PC-3 (cell line): Measurements from ENCODE around the gene NREP. TPM values are rescaled to one million over a fixed set of nuclear protein-coding genes. Genes with fewer than 3 reads are reported as not detected.
A peak's percentile ranks its signal among the peaks of the same experiment; 100 is the strongest.

Experiments
- ATAC-seq: fragments of 200-7000 bp; cut with Tn5 transposase; 2 replicates; pipeline ENCODE4 v1.9.1; 2020; ENCODE audit warnings: mild to moderate bottlenecking, moderate library complexity
- BruUV-seq: library from RNA; stranded (reverse); fragments of 400-500 nt; replicated peaks from 2 replicates; lab custom pipeline; 2021; lab: Mats Ljungman, UMichigan
- CTCF ChIA-PET: fragments of 300-600 bp; sonication (Branson Sonifier 250); formaldehyde crosslinking; loops from one replicate; lab custom pipeline; 2022; ENCODE audit warnings: antibody characterized with exemption; lab: Charles Lee
- POLR2A ChIA-PET: fragments of 300-600 bp; sonication (Branson Sonifier 250); formaldehyde crosslinking; loops from one replicate; lab custom pipeline; 2022; ENCODE audit warnings: antibody characterized with exemption; ENCODE audit not compliant: unreplicated experiment; lab: Charles Lee
- DNase-seq: peaks from one replicate; pipeline ENCODE4 v3.0.0-alpha.2; 2015
- H2AFZ ChIP-seq: fragments of 300-600 bp; sonication (generic); 2 replicates; pipeline ENCODE4 v1.6.0; 2016; ENCODE audit warnings: antibody characterized with exemption, low read length
- H3F3A ChIP-seq: fragments of 300-600 bp; sonication (generic); one replicate; pipeline ENCODE4 v1.6.0; 2017; ENCODE audit warnings: antibody characterized with exemption, low read length, control low read depth, mild to moderate bottlenecking; ENCODE audit not compliant: unreplicated experiment
- H3K27ac ChIP-seq: fragments of 300-600 bp; sonication (generic); 2 replicates; pipeline ENCODE4 v1.5.1; 2016; ENCODE audit warnings: mild to moderate bottlenecking, low read length
- H3K27me3 ChIP-seq: fragments of 300-600 bp; sonication (generic); 2 replicates; pipeline ENCODE4 v1.6.1; 2016; ENCODE audit warnings: low read length, mixed read lengths
- H3K36me3 ChIP-seq: fragments of 300-600 bp; sonication (generic); 2 replicates; pipeline ENCODE4 v1.6.1; 2016; ENCODE audit warnings: low read depth, mixed run types, low read length, mixed read lengths
- H3K4me1 ChIP-seq: fragments of 300-600 bp; sonication (generic); 2 replicates; pipeline ENCODE4 v1.5.1; 2016; ENCODE audit warnings: low read length; ENCODE audit not compliant: insufficient read depth
- H3K4me2 ChIP-seq: fragments of 300-600 bp; sonication (generic); 2 replicates; pipeline ENCODE4 v1.6.0; 2016; ENCODE audit warnings: low read length
- H3K4me3 ChIP-seq: fragments of 300-600 bp; sonication (generic); 2 replicates; pipeline ENCODE4 v1.5.1; 2016; ENCODE audit warnings: mild to moderate bottlenecking, low read length, mixed read lengths
- H3K79me2 ChIP-seq: fragments of 300-600 bp; sonication (generic); 2 replicates; pipeline ENCODE4 v1.6.1; 2017; ENCODE audit warnings: low read length, mixed read lengths
- H3K9ac ChIP-seq: fragments of 300-600 bp; sonication (generic); 2 replicates; pipeline ENCODE4 v1.6.0; 2016; ENCODE audit warnings: mild to moderate bottlenecking, low read length
- H3K9me2 ChIP-seq: fragments of 300-600 bp; sonication (generic); replicated peaks from 2 replicates; pipeline ENCODE4 v1.6.1; 2016; ENCODE audit warnings: mixed run types, low read length, mixed read lengths
- H3K9me3 ChIP-seq: fragments of 300-600 bp; sonication (generic); 2 replicates; pipeline ENCODE4 v1.6.1; 2016; ENCODE audit warnings: low read length, mixed read lengths
- H4K20me1 ChIP-seq: fragments of 300-600 bp; sonication (generic); 2 replicates; pipeline ENCODE4 v1.6.1; 2016; ENCODE audit warnings: low read length, mixed read lengths
- CTCF ChIP-seq: fragments of 300-600 bp; sonication (generic); conservative IDR thresholded peaks from 2 replicates; pipeline ENCODE4 v1.5.1; 2017; ENCODE audit warnings: antibody characterized with exemption, low read depth, mild to moderate bottlenecking, low read length
- EZH2 ChIP-seq: fragments of 300-600 bp; sonication (generic); IDR thresholded peaks from one replicate; pipeline ENCODE4 v1.6.1; 2017; ENCODE audit warnings: antibody characterized with exemption, mild to moderate bottlenecking, low read length; ENCODE audit not compliant: unreplicated experiment
- EZH2phosphoT487 ChIP-seq: fragments of 300-600 bp; sonication (generic); IDR thresholded peaks from 2 replicates; pipeline ENCODE4 v1.6.1; 2018; ENCODE audit warnings: mild to moderate bottlenecking, antibody characterized with exemption, low read length, borderline replicate concordance
- intact Hi-C: fragments of 100-400 bp; cut with micrococcal nuclease; formaldehyde crosslinking; loops from 2 replicates; pipeline ENCODE4 v1.9.0; 2023
- total RNA-seq: library from RNA; depleted of rRNA; stranded (reverse); fragments of >200 nt; gene quantifications from 2 replicates; pipeline ENCODE4 v1.2.3, GENCODE V29; 2014

Gene NREP
- total RNA-seq, 1 experiment from 2014 or later: 22.6 TPM

DNA sequence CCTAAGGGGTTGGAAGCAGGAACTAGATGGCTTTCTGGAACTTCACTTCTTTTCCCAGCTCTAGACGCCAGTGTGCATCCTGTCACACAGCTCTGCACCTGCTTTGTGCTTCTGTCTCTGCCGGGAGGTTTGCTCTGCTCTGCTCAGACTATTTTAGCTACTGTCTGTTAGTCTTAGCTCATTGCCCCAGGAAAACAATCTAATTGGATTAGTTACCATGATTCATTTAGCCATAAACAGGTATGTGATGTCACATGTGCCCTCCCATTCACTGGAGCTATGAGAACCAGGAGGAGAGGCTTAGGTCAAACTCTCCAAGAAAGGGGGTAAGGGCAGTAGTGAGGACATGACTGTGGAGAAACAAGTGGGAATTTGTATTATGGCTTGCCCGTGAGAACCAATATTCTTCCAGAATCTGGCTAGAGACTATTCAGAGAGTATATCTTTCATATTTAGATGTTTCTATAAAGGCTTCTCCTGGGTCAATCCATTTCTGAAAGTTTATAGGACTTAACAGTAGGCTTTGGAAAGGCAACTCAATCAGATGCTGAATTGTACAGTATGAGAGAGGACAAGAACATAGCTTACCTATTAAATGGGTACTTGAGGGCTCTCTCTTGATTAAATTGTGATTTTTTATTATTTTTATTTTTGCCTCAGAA, 22.4 kb upstream of the NREP start:
- no peaks in the 10 kb centered on the region for H3K27me3 ChIP-seq
- intact Hi-C loops: no loop called here
- TF ChIP-seq EZH2 (no peak), CTCF (no peak), EZH2phosphoT487 (no peak)
- CTCF ChIA-PET: no interaction called here
- ATAC-seq (no peak), DNase-seq (peak; percentile 19)
- H3K9me3 ChIP-seq: no peaks in the 10 kb centered on the region
- H4K20me1 ChIP-seq: no peaks in the 10 kb centered on the region
- H3K4me1 ChIP-seq: peaks cover 15% of the 10 kb centered on the region
- POLR2A ChIA-PET: no interaction called here
- no peaks in the 10 kb centered on the region for H3K9me2 ChIP-seq
- H3K4me2 ChIP-seq: no peak overlapping the region
- H2AFZ ChIP-seq: no peak overlapping the region
- H3K27ac ChIP-seq: no peak overlapping the region
- no peak overlapping the region for H3K9ac ChIP-seq
- H3K4me3 ChIP-seq: no peak overlapping the region
- H3K36me3 ChIP-seq: no peaks in the 10 kb centered on the region
- H3K79me2 ChIP-seq: no peaks in the 10 kb centered on the region
- BruUV-seq: no TSS peak
- no peaks in the 10 kb centered on the region for H3F3A ChIP-seq

DNA sequence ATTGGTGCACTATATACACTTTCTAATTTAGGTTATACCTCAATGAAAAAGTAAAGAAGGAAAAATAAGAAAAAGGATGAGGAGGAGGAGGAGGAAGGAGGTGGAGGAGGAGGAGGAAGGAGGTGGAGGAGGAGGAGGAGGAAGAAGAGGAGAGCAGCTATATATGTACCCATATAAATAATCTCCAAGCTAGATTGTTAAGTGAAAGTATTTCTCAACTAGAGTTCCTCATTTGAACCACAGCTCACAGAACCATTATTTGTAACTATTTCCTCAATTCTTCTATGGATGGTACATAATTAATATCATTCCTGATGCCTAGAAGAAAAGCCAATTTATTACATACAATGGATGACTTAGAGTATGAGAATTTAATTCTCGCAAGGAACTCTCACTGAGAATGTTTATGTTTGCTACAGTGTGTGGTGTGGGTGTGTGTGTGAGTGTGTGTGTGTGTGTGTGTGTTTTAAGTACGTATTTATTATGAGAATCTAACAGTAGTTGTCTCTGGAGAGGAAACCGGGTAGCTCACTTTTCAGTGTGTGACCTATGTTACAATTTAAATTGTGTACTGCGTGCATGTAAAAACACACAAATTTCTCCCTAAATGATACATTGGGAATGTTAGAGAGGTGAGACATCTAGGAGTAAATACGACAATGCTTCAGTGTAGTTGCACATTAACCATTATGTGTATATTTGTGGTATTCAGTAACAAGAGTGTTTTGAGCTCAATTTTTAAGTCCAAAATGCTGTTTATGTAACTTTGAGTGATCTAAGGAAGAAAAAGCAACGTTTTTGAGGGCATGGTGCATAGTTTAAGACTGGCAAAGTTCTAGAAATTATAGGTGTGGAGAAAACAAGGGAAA, 20.2 kb upstream of the NREP start:
- H3F3A ChIP-seq: no peaks in the 10 kb centered on the region
- BruUV-seq: no TSS peak
- H3K9me3 ChIP-seq: no peaks in the 10 kb centered on the region
- ATAC-seq (no peak), DNase-seq (no peak)
- no peaks in the 10 kb centered on the region for H3K79me2 ChIP-seq
- TF ChIP-seq EZH2phosphoT487 (no peak), EZH2 (no peak), CTCF (no peak)
- no peak overlapping the region for H3K4me3 ChIP-seq
- no peaks in the 10 kb centered on the region for H3K9me2 ChIP-seq
- no peak overlapping the region for H3K4me2 ChIP-seq
- no peak overlapping the region for H3K27ac ChIP-seq
- no peaks in the 10 kb centered on the region for H3K36me3 ChIP-seq
- ChIA-PET POLR2A (no interaction called here), CTCF (interaction anchor here (0.6 kb wide), 1 partner anchor 246 kb away, joined by 12 read pairs; no protein-coding TSS in a partner anchor)
- intact Hi-C loops: no loop called here
- no peaks in the 10 kb centered on the region for H4K20me1 ChIP-seq
- H3K27me3 ChIP-seq: no peaks in the 10 kb centered on the region
- H3K4me1 ChIP-seq: peaks cover 17% of the 10 kb centered on the region
- no peak overlapping the region for H3K9ac ChIP-seq
- no peak overlapping the region for H2AFZ ChIP-seq
